GM12865 (cell line): ENCODE data around the gene CELSR1.

Experiments used
- DNase-seq: peaks from one replicate; pipeline ENCODE4 v3.0.0; 2010; ENCODE audit warnings: low read depth
- H3K4me3 ChIP-seq: 2 replicates; pipeline ENCODE4 v1.5.1; 2011; ENCODE audit warnings: mild to moderate bottlenecking, low read depth, low read length, control low read depth
- TF ChIP-seq, protein P1 (sequence below): IDR thresholded peaks from 2 replicates; pipeline ENCODE4 v1.5.1; 2011; ENCODE audit warnings: low read length, control low read depth, low read depth, inconsistent platforms; ENCODE audit not compliant: insufficient read depth; ENCODE audit errors: missing control alignments

The CELSR1 gene

DNA sequence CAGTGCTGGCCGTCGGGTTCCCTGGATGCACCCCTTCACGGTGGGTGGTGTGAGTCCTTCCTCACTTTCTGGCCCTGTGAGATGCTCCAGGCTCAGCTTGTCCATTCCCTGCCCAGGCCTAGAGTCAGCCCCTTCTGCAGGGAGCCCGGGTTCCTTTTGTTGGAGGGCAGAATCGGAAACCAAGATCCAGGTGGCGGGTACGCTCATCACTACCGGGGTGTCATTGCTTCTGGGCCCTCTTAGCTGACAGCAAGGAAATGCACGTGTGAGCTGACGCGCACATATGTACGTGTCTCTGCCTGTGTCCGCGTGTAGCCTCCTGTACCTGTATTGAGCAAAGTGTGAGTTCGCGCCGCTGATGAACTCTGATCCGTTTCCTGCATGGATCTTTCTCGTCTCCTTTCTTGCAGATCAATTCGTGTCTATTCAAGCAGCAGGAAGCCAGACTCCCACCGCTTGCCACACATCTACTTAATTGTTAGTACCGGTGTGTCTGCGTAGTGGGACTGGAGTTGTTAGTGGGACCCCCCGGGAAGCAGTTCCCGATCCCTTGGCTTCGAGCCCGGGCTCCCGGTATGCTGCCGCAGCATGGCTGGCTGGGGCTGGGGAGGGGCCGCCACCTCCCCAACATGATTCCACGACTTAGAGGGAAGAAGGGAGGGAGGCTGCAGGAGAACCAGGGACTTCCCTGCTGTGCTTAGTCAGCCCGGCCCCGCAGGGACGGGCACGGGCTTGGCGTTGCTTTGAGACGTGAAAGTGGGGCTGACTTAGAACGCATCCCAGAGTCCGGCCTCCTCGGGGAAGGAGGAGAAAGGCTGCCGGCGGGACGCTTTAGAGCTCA, 46.9 kb upstream of the CELSR1 start:
- no peak for DNase-seq
- TF ChIP-seq, protein P1, sequence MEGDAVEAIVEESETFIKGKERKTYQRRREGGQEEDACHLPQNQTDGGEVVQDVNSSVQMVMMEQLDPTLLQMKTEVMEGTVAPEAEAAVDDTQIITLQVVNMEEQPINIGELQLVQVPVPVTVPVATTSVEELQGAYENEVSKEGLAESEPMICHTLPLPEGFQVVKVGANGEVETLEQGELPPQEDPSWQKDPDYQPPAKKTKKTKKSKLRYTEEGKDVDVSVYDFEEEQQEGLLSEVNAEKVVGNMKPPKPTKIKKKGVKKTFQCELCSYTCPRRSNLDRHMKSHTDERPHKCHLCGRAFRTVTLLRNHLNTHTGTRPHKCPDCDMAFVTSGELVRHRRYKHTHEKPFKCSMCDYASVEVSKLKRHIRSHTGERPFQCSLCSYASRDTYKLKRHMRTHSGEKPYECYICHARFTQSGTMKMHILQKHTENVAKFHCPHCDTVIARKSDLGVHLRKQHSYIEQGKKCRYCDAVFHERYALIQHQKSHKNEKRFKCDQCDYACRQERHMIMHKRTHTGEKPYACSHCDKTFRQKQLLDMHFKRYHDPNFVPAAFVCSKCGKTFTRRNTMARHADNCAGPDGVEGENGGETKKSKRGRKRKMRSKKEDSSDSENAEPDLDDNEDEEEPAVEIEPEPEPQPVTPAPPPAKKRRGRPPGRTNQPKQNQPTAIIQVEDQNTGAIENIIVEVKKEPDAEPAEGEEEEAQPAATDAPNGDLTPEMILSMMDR, result no peak
- no peak overlapping the region for H3K4me3 ChIP-seq

DNA sequence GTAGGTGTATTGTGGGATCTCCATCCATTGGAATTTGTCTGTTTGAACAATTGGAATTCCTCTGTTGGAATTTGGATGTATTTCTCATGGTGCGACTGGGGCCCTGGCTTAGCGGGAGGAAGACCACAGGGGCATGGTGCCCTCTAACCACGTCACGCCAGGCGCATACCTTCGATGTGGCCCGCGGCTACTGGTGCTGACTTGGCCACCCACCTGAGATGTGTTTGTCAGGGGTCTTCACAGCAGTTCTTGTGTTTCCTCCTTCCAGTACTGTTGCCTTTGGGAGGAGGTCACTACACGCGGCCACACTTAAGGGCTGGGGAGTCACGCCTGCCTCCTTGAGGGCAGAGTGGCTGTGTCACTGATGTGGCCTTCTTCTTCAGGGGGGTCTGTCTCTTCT, 46.2 kb upstream of the CELSR1 start:
- H3K4me3 ChIP-seq, result no peak overlapping the region
- TF ChIP-seq, protein P1, result no peak
- DNase-seq, result no peak

DNA sequence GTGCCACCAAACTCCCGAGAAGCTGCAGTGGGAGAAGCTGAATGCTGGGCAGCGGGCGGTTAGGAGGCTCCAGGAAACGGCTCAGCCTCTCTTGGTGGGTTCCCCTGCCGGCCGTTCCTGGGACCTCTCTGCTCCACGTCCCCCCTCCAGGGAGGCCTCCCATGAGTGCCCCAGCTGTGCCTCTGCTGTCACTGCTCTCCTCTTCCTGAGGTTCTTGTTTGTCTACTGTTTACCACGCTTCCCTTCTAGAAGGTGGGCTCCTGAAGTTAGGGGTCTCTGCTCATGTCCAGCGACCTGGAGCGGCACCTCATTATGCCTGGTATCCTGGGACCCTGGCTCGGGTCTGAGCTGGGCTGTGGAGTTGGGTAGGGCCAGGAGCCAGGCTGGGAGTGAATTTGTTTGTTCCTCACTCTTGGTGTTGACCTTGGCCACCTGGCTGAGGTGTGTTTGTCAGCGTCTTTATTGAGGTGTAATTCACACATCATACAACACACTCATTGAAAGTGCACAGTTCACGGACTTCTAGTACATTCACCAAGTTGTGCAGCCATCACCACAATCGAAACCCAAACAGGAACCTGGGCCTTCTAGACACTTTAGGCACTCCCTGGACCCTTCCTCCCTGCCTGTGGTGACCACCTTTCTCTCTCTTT, 45.0 kb upstream of the CELSR1 start:
- no peak for DNase-seq
- TF ChIP-seq, protein P1, result no peak
- H3K4me3 ChIP-seq, result no peak overlapping the region

DNA sequence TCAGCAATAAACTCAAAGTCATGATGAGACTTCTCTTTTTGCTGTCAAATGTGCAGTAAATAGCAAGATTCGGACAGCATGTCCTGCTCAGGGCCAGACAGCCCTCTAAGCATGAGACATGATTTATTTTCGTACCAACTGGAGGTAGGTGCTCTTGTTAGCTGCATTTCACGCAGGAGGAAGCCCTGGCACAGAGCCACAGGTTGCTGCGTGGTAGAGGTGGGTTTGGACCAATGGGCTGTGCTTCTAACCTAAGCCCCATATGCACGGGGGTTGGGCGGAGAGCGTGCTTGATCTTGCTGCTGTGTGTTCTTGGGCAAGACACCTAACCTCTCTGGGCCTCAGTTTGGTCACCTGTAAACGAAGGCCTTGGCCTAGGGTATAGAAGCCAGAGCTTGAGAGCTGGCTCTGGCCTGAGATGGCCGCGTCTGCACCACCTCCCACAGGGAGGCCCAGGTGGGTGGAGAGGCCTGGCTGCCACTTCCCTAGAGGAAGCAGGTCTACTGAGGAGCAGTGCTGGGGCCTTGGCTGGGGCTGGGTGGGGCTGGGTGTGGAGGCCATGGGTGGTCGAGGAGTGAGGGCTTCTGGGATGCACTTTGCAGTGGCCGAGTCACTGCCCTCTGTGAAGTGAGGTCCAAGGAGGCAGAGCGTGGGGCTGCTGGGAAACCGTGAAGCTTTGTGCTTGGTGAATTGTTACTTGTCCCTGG, 44.3 kb upstream of the CELSR1 start:
- no peak overlapping the region for H3K4me3 ChIP-seq
- no peak for DNase-seq
- TF ChIP-seq, protein P1, result no peak

DNA sequence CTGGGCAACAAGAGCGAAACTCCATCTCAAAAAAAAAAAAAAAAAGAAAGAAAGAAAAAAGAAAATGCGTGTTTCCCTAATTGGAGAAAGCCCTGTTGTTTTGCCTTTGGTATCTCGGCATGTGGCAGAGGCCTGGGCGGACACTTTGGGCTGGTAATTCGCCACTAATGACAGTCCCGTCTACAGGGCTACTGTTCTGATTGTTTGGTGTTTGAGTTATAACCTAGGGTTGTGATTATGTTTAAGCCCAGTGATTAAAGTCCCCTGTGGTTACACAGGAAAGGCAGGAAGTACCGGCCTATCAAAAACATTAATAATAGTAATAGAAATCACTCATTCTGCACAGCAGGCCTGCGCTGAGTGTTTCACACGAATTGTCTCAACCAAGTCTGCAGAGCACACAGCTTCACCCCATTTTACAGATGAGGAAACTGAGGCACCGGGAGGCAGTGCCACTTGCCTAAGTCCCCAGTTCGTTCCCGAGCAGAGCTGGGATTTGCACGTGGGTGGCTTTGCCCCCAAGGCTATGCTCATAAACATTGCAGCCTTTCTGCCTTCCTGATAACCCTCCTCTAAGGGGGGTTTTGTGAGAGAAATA, 43.6 kb upstream of the CELSR1 start:
- DNase-seq, result no peak
- H3K4me3 ChIP-seq, result no peak overlapping the region
- TF ChIP-seq, protein P1, result no peak

DNA sequence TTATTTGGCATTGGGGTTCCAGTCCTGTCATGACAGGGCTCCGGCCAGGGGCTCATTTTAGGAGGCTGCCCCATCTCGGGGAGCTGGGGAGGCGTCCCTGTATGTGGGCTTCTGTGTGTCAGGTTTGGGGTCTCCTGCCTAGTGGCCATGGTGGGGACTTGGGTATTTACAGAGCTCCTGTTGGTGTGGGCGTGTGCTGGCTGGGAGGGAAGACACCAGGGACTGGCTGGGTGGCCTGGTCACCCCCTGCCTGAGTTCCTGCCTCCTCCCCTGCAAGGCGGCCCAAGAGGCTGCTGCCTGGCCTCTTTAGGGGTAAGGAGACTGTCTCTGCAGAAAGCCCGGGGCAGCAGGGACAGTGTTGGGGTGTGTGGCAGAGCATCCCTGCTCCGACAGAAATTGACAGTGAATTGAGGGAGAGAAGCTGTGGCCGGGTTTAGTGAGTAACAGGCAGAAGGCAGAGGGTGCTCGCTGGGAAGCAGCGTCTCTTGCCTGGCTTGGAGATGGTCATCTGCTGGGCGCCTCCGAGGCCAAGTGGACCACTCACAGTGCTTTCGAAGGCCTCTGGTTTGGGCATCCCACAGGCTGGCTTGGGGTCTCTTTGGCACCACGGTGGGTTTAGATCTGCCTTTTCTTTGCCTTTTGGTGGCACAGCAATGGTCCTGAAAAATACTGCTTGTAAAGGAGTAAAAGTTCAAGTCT, 42.5 kb upstream of the CELSR1 start:
- DNase-seq, result no peak
- H3K4me3 ChIP-seq, result no peak overlapping the region
- TF ChIP-seq, protein P1, result no peak
